MCF 10A (cell line): ENCODE measurements around the gene ZNF593. TPM values are rescaled to one million over a fixed set of nuclear protein-coding genes. Genes with fewer than 3 reads are reported as not detected.

Experiments used
- BruUV-seq: library from RNA; stranded (reverse); fragments of 400-500 nt; replicated peaks from 2 replicates; lab custom pipeline; 2021; lab: Mats Ljungman, UMichigan
- CTCF ChIA-PET: fragments of 300-600 bp; sonication (Branson Sonifier 250); formaldehyde crosslinking; extraction: SDS; loops from one replicate; lab custom pipeline; 2021; ENCODE audit warnings: antibody characterized with exemption, inconsistent platforms; lab: Yijun Ruan, JAX
- POLR2A ChIA-PET: fragments of 300-600, 350-650 bp; sonication (Branson Sonifier 250); formaldehyde crosslinking; extraction: SDS; loops from one replicate; lab custom pipeline; 2020; ENCODE audit warnings: antibody characterized with exemption, inconsistent platforms; lab: Yijun Ruan, JAX
- DNase-seq: peaks from one replicate; pipeline ENCODE4 v3.0.0-alpha.2; 2018; ENCODE audit not compliant: unreplicated experiment
- H3K27ac Mint-ChIP-seq: one replicate; pipeline ENCODE4 v1.8.0; 2022; ENCODE audit warnings: mild to moderate bottlenecking, low read depth, mixed read lengths; ENCODE audit not compliant: unreplicated experiment
- H3K27me3 Mint-ChIP-seq: one replicate; pipeline ENCODE4 v1.8.0; 2022; ENCODE audit warnings: mixed read lengths; ENCODE audit not compliant: insufficient read depth, unreplicated experiment
- H3K36me3 Mint-ChIP-seq: one replicate; pipeline ENCODE4 v1.8.0; 2022; ENCODE audit warnings: mild to moderate bottlenecking, moderate library complexity, mixed read lengths; ENCODE audit not compliant: insufficient read depth, unreplicated experiment
- H3K4me1 Mint-ChIP-seq: one replicate; pipeline ENCODE4 v1.8.0; 2022; ENCODE audit warnings: mixed read lengths; ENCODE audit not compliant: insufficient read depth, unreplicated experiment
- H3K4me3 Mint-ChIP-seq: one replicate; pipeline ENCODE4 v1.8.0; 2022; ENCODE audit warnings: mild to moderate bottlenecking, moderate library complexity, mixed read lengths; ENCODE audit not compliant: unreplicated experiment
- H3K9me3 Mint-ChIP-seq: one replicate; pipeline ENCODE4 v1.8.0; 2022; ENCODE audit warnings: mixed read lengths; ENCODE audit not compliant: unreplicated experiment
- CTCF ChIP-seq: fragments of 200-600 bp; IDR thresholded peaks from one replicate; pipeline ENCODE4 v1.8.0; 2022; ENCODE audit warnings: antibody characterized with exemption, mild to moderate bottlenecking; ENCODE audit not compliant: unreplicated experiment
- intact Hi-C: fragments of 100-400 bp; cut with micrococcal nuclease; formaldehyde crosslinking; loops from 2 replicates; pipeline ENCODE4 v1.14.1; 2022
- total RNA-seq: library from RNA; stranded (reverse); gene quantifications from 2 replicates; pipeline ENCODE4 v1.2.3, GENCODE V29; 2022

The ZNF593 gene
- total RNA-seq, 1 experiment from 2014 or later = 82.6 TPM

DNA sequence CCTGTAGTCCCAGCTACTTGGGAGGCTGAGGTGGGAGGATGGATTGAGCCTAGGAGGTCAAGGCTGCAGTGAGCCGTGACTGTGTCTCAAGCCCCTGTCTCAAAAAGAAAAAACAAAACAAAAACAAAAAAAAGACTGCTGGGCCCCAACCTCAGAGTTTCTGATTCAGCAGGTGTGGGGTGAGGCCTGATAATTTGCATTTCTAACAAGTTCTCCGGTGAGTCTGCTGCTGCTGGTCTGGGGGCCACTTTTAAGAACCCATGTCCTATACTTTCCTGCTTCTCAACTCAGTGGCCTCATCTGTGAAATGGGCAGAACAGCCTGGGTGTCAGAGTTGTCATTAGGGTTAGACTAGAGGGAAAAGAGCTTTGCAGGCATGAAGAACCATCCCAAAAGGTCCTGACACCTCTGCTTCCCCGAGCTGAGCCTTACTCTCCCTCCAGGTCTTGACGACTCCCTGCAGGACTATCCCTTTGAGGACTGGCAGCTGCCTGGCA is 10.3 kb downstream of the ZNF593 start:
- no peak for DNase-seq
- no peaks in the 10 kb centered on the region for H3K27me3 Mint-ChIP-seq
- BruUV-seq = no TSS peak
- POLR2A ChIA-PET = interaction anchor here (1.3 to 1.5 kb wide), 2 partner anchors 10 to 54 kb away, joined by 6 read pairs; partner anchors contain the start of genes CEP85 and ZNF593
- H3K4me1 Mint-ChIP-seq = peaks cover 27% of the 10 kb centered on the region
- no peaks in the 10 kb centered on the region for H3K9me3 Mint-ChIP-seq
- no peak overlapping the region for H3K4me3 Mint-ChIP-seq
- peaks cover 35% of the 10 kb centered on the region for H3K36me3 Mint-ChIP-seq
- no peak for TF ChIP-seq CTCF
- CTCF ChIA-PET = interaction anchor here (0.6 to 4.3 kb wide), 3 partner anchors 10 to 453 kb away, joined by 3 to 28 read pairs (median 10); partner anchors contain the start of genes CEP85 and ZNF593
- H3K27ac Mint-ChIP-seq = no peak overlapping the region
- intact Hi-C loops = no loop called here

- BruUV-seq = no TSS peak
Observed at GRCh38 chr1:26181586-26182382, 12.1 kb downstream of the ZNF593 start.

GRCh38 chr1:26182383-26182696 is 12.6 kb downstream of the ZNF593 start:
- H3K27ac Mint-ChIP-seq = no peak overlapping the region
- no TSS peak for BruUV-seq
- no peak overlapping the region for H3K4me3 Mint-ChIP-seq
- H3K27me3 Mint-ChIP-seq = no peaks in the 10 kb centered on the region
- peaks cover 58% of the 10 kb centered on the region for H3K36me3 Mint-ChIP-seq
- peaks cover 27% of the 10 kb centered on the region for H3K4me1 Mint-ChIP-seq
- no peaks in the 10 kb centered on the region for H3K9me3 Mint-ChIP-seq
- ChIA-PET POLR2A (interaction anchor here (0.9 kb wide), 1 partner anchor 52 kb away, joined by 3 read pairs; the partner anchor contains the start of gene CEP85), CTCF (interaction anchor here (0.5 to 2.5 kb wide), 3 partner anchors 13 to 142 kb away, joined by 3 to 12 read pairs (median 10); partner anchors contain the start of genes CEP85 and ZNF593)
- intact Hi-C loops = no loop called here
- no peak for TF ChIP-seq CTCF
- no peak for DNase-seq

More at GRCh38 chr1:26181586-26182382, 12.1 kb downstream of the ZNF593 start:
- peak overlapping the region; percentile 77 for H3K27ac Mint-ChIP-seq
- ChIA-PET CTCF (interaction anchor here (0.5 to 2.5 kb wide), 4 partner anchors 12 to 141 kb away, joined by 3 to 12 read pairs (median 6); partner anchors contain the start of genes CEP85 and ZNF593), POLR2A (interaction anchor here (0.9 to 1.5 kb wide), 2 partner anchors 12 to 52 kb away, joined by 3 to 6 read pairs; partner anchors contain the start of genes CEP85 and ZNF593)
- no peaks in the 10 kb centered on the region for H3K27me3 Mint-ChIP-seq
- no peaks in the 10 kb centered on the region for H3K9me3 Mint-ChIP-seq
- H3K4me3 Mint-ChIP-seq = peak overlapping the region; percentile 18
- H3K36me3 Mint-ChIP-seq = peaks cover 53% of the 10 kb centered on the region
- no peak for TF ChIP-seq CTCF
- peaks cover 27% of the 10 kb centered on the region for H3K4me1 Mint-ChIP-seq
- intact Hi-C loops = no loop called here
- peak; percentile 84 for DNase-seq

GRCh38 chr1:26184086-26184485 is 14.4 kb downstream of the ZNF593 start:
- peaks cover 71% of the 10 kb centered on the region for H3K36me3 Mint-ChIP-seq

More at GRCh38 chr1:26184086-26184485, 14.4 kb downstream of the ZNF593 start:
- ChIA-PET POLR2A (no interaction called here), CTCF (interaction anchor here (1.5 to 2.4 kb wide), 2 partner anchors 14 to 50 kb away, joined by 3 to 12 read pairs; partner anchors contain the start of genes CEP85 and ZNF593)
- no peak for DNase-seq
- no peaks in the 10 kb centered on the region for H3K9me3 Mint-ChIP-seq
- intact Hi-C loops = no loop called here
- BruUV-seq = no TSS peak
- H3K27ac Mint-ChIP-seq = no peak overlapping the region
- H3K27me3 Mint-ChIP-seq = no peaks in the 10 kb centered on the region
- H3K4me3 Mint-ChIP-seq = no peak overlapping the region
- TF ChIP-seq CTCF = no peak
- H3K4me1 Mint-ChIP-seq = peaks cover 14% of the 10 kb centered on the region
